ENCODE data around the gene KIAA0319L.

DNA sequence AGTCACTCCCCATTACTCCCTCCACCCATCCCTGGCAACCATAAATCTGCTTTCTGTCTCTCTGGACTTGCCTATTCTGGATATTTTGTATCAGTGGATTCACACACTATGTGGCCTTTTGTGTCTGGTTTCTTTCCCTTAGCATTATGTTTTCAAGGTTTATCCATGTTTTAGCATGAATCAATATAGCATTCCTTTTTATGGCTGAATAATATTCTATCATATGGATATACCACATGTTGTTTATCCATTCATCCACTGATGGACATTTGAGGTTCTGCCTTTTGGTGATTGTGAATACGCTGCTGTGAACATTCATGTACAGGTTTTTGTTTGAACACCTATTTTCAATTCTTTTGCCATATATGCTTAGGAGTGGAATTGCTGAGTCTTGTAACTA, 148.3 kb downstream of the KIAA0319L start:
- no peak for TF ChIP-seq CTCF (conservative IDR thresholded peaks at IDR 0.05)
- no peak for TF ChIP-seq ZFX (IDR thresholded peaks at IDR 0.05)
